ENCODE results near the gene PIGH.

PIGH gene

GRCh38 chr14:67599698-67600561 lies at the start of gene PIGH:
Gene PIGH (minus strand): TSS chr14:67600268. CDS start chr14:67600203, 65 bp downstream.
- peak; percentile 99 for ATAC-seq

DNA sequence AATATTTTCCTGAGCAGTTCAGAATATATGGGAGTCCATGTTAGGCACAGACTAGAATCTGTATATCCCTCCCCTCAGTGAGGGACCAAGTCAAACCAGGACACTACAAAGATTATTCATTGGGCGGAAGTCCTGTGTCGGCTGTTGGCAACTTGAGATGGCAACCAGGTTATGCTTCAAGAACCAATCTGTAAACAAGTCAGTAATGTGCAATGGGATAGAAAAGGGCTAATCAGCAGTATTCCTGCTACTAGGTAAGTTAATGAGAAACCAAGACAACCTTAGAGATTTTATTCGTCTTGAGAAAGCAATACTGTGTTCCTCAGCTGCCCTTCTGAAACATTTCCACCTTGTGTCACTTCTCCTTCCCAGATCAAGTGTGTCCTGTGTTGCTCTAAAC lies 46.1 kb upstream of the PIGH start:
- ATAC-seq, result no peak
- TF ChIP-seq CSDC2 (CRISPR knock-in tag; IDR thresholded peaks at IDR 0.05), result no peak
- no peak for TF ChIP-seq ZC3H10 (CRISPR knock-in tag; IDR thresholded peaks at IDR 0.05)
- no peak for TF ChIP-seq BACH2 (CRISPR knock-in tag; IDR thresholded peaks at IDR 0.05; ENCODE audit: borderline replicate concordance)
- no peak for TF ChIP-seq ARNTL (CRISPR knock-in tag; IDR thresholded peaks at IDR 0.05; ENCODE audit: borderline replicate concordance, low read depth)

More at GRCh38 chr14:67599698-67600561, at the start of gene PIGH:
- TF ChIP-seq GLIS3 (CRISPR knock-in tag; IDR thresholded peaks at IDR 0.05), result no peak
- peak; percentile 17; the same call in 1 of the 2 replicates for TF ChIP-seq ZNF565 (CRISPR knock-in tag; conservative IDR thresholded peaks at IDR 0.05; ENCODE audit: low read depth)

- TF ChIP-seq ZFP3 (CRISPR knock-in tag; IDR thresholded peaks at IDR 0.05) (no peak), ZNF70 (CRISPR knock-in tag; IDR thresholded peaks at IDR 0.05) (no peak), CSDC2 (CRISPR knock-in tag; IDR thresholded peaks at IDR 0.05) (no peak), ARNTL (CRISPR knock-in tag; IDR thresholded peaks at IDR 0.05; ENCODE audit: borderline replicate concordance, low read depth) (no peak), TSHZ2 (CRISPR knock-in tag; IDR thresholded peaks at IDR 0.05) (no peak), SNAI2 (CRISPR knock-in tag; IDR thresholded peaks at IDR 0.05) (no peak), ISL1 (CRISPR knock-in tag; IDR thresholded peaks at IDR 0.05) (no peak), PATZ1 (CRISPR knock-in tag; IDR thresholded peaks at IDR 0.05; ENCODE audit: borderline replicate concordance) (no peak), PPARA (CRISPR knock-in tag; IDR thresholded peaks at IDR 0.05; ENCODE audit: borderline replicate concordance) (no peak), TCF4 (CRISPR knock-in tag; IDR thresholded peaks at IDR 0.05; ENCODE audit: borderline replicate concordance) (no peak), RARB (CRISPR knock-in tag; IDR thresholded peaks at IDR 0.05) (no peak)
- no peak for ATAC-seq
Measured at GRCh38 chr14:67645414-67645813, 45.3 kb upstream of the PIGH start.

- peak; percentile 27; the same call in 1 of the 3 replicates for ATAC-seq
- TF ChIP-seq ZNF8 (CRISPR knock-in tag; IDR thresholded peaks at IDR 0.05), result no peak
- TF ChIP-seq CSDC2 (CRISPR knock-in tag; IDR thresholded peaks at IDR 0.05), result no peak
- no peak for TF ChIP-seq ZC3H10 (CRISPR knock-in tag; IDR thresholded peaks at IDR 0.05)
- TF ChIP-seq PPARA (CRISPR knock-in tag; IDR thresholded peaks at IDR 0.05; ENCODE audit: borderline replicate concordance), result no peak
- TF ChIP-seq, protein P1, sequence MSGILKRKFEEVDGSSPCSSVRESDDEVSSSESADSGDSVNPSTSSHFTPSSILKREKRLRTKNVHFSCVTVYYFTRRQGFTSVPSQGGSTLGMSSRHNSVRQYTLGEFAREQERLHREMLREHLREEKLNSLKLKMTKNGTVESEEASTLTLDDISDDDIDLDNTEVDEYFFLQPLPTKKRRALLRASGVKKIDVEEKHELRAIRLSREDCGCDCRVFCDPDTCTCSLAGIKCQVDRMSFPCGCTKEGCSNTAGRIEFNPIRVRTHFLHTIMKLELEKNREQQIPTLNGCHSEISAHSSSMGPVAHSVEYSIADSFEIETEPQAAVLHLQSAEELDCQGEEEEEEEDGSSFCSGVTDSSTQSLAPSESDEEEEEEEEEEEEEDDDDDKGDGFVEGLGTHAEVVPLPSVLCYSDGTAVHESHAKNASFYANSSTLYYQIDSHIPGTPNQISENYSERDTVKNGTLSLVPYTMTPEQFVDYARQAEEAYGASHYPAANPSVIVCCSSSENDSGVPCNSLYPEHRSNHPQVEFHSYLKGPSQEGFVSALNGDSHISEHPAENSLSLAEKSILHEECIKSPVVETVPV (CRISPR knock-in tag; IDR thresholded peaks at IDR 0.05), result no peak
- TF ChIP-seq, protein P2, sequence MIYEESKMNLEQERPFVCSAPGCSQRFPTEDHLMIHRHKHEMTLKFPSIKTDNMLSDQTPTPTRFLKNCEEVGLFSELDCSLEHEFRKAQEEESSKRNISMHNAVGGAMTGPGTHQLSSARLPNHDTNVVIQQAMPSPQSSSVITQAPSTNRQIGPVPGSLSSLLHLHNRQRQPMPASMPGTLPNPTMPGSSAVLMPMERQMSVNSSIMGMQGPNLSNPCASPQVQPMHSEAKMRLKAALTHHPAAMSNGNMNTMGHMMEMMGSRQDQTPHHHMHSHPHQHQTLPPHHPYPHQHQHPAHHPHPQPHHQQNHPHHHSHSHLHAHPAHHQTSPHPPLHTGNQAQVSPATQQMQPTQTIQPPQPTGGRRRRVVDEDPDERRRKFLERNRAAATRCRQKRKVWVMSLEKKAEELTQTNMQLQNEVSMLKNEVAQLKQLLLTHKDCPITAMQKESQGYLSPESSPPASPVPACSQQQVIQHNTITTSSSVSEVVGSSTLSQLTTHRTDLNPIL (CRISPR knock-in tag; IDR thresholded peaks at IDR 0.05; ENCODE audit: low read depth), result no peak
- no peak for TF ChIP-seq ZNF565 (CRISPR knock-in tag; conservative IDR thresholded peaks at IDR 0.05; ENCODE audit: low read depth)
- no peak for TF ChIP-seq POU6F1 (CRISPR knock-in tag; IDR thresholded peaks at IDR 0.05; ENCODE audit: borderline replicate concordance, low read depth)
- no peak for TF ChIP-seq RARB (CRISPR knock-in tag; IDR thresholded peaks at IDR 0.05)
- no peak for TF ChIP-seq ARNTL (CRISPR knock-in tag; IDR thresholded peaks at IDR 0.05; ENCODE audit: borderline replicate concordance, low read depth)
- TF ChIP-seq ZFP3 (CRISPR knock-in tag; IDR thresholded peaks at IDR 0.05), result no peak
- no peak for TF ChIP-seq SNAI2 (CRISPR knock-in tag; IDR thresholded peaks at IDR 0.05)
- TF ChIP-seq TOX (CRISPR knock-in tag; IDR thresholded peaks at IDR 0.05; ENCODE audit: borderline replicate concordance), result no peak
- no peak for TF ChIP-seq ESRRG (CRISPR knock-in tag; IDR thresholded peaks at IDR 0.05)
- no peak for TF ChIP-seq ZFP30 (CRISPR knock-in tag; IDR thresholded peaks at IDR 0.05)
- TF ChIP-seq TCF4 (CRISPR knock-in tag; IDR thresholded peaks at IDR 0.05; ENCODE audit: borderline replicate concordance), result no peak
- no peak for TF ChIP-seq TSHZ2 (CRISPR knock-in tag; IDR thresholded peaks at IDR 0.05)
- no peak for TF ChIP-seq BACH2 (CRISPR knock-in tag; IDR thresholded peaks at IDR 0.05; ENCODE audit: borderline replicate concordance)
Measured at GRCh38 chr14:67644428-67644827, 44.4 kb upstream of the PIGH start.

Data from SK-N-SH treated with all-trans-retinoic acid at 6 μM for 48 hours (cell line).